PFSK-1 (cell line): ENCODE data around the gene RAB3IL1.

Experiments used
- REST ChIP-seq, 2 experiments: IDR thresholded peaks; 2 replicates each; pipeline versions ENCODE4 v1.6.1 to v1.8.0; 2011 to 2012; ENCODE audit warnings: low read depth in 2 of 2, low read length in 2 of 2, control low read depth in 1 of 2, inconsistent platforms in 1 of 2, mild to moderate bottlenecking in 1 of 2, moderate library complexity in 1 of 2; ENCODE audit not compliant: insufficient read depth in 1 of 2
- SIN3A ChIP-seq: IDR thresholded peaks from 2 replicates; pipeline ENCODE4 v1.6.1; 2012; ENCODE audit warnings: mild to moderate bottlenecking, low read length, moderate library complexity, borderline replicate concordance; ENCODE audit not compliant: insufficient read depth

- TF ChIP-seq SIN3A = no peak
- no peak for TF ChIP-seq REST (IDR thresholded peaks at IDR 0.05; ENCODE audit: insufficient read depth in 1 of 2, low read depth in 2 of 2, low read length in 2 of 2)
Measured at GRCh38 chr11:61883947-61884346, 33.4 kb downstream of the RAB3IL1 start.
